Chondrocyte (in vitro differentiated cells): ENCODE data around the gene C11orf52. TPM values are rescaled to one million over a fixed set of nuclear protein-coding genes. Genes with fewer than 3 reads are reported as not detected.

Experiments
- DNase-seq: peaks from one replicate; pipeline ENCODE4 v3.0.0; 2021; ENCODE audit warnings: mixed read lengths, low spot score
- H3K27ac Mint-ChIP-seq: one replicate; pipeline ENCODE4 v1.8.0; 2021; ENCODE audit warnings: mild to moderate bottlenecking, moderate library complexity, mixed read lengths; ENCODE audit not compliant: unreplicated experiment
- H3K27me3 Mint-ChIP-seq: 2 replicates; pipeline ENCODE4 v1.8.0; 2021; ENCODE audit warnings: low read depth, mixed read lengths
- H3K36me3 Mint-ChIP-seq: 2 replicates; pipeline ENCODE4 v1.8.0; 2021; ENCODE audit warnings: low read depth, mixed read lengths
- H3K4me1 Mint-ChIP-seq: 2 replicates; pipeline ENCODE4 v1.8.0; 2021; ENCODE audit warnings: low read depth, mild to moderate bottlenecking, mixed read lengths
- H3K4me3 Mint-ChIP-seq: one replicate; pipeline ENCODE4 v1.8.0; 2021; ENCODE audit warnings: mild to moderate bottlenecking, moderate library complexity, mixed read lengths; ENCODE audit not compliant: unreplicated experiment
- H3K9me3 Mint-ChIP-seq: 2 replicates; pipeline ENCODE4 v1.8.0; 2021; ENCODE audit warnings: low read depth, mixed read lengths
- long read RNA-seq: library from polyadenylated mRNA; stranded (forward); transcript quantifications from one replicate; pipeline ENCODE4 v2.0.0, GENCODE V29; 2021
- total RNA-seq: library from RNA; stranded (reverse); gene quantifications from 3 replicates; pipeline ENCODE4 v1.2.1, GENCODE V29; 2021
- TF ChIP-seq, protein P1 (sequence below): fragments of 200-600 bp; sonication (generic); IDR thresholded peaks from 2 replicates; pipeline ENCODE4 v1.5.0; 2021; ENCODE audit warnings: antibody characterized with exemption, mild to moderate bottlenecking, moderate library complexity

The C11orf52 gene
- 0.67 to 2.0 TPM (median 0.72 TPM) in 3 replicates for total RNA-seq
- long read RNA-seq, partial matches to known transcripts = 0 of 1 reads
- long read RNA-seq, other reads (novel, unspliced or antisense) = 0 of 1 reads

GRCh38 chr11:111918390-111919256, at the start of gene C11orf52:
C11orf52 (plus strand) TSS chr11:111918913; CDS start chr11:111918973, 60 bp downstream.
- H3K27me3 Mint-ChIP-seq = no peaks in the 10 kb centered on the region
- peak within 1 kb of the TSS; percentile 63 for H3K27ac Mint-ChIP-seq
- peak within 1 kb of the TSS; percentile 16 for H3K4me3 Mint-ChIP-seq
- no peaks in the 10 kb centered on the region for H3K36me3 Mint-ChIP-seq
- no peaks in the 10 kb centered on the region for H3K9me3 Mint-ChIP-seq
- TF ChIP-seq, protein P1, sequence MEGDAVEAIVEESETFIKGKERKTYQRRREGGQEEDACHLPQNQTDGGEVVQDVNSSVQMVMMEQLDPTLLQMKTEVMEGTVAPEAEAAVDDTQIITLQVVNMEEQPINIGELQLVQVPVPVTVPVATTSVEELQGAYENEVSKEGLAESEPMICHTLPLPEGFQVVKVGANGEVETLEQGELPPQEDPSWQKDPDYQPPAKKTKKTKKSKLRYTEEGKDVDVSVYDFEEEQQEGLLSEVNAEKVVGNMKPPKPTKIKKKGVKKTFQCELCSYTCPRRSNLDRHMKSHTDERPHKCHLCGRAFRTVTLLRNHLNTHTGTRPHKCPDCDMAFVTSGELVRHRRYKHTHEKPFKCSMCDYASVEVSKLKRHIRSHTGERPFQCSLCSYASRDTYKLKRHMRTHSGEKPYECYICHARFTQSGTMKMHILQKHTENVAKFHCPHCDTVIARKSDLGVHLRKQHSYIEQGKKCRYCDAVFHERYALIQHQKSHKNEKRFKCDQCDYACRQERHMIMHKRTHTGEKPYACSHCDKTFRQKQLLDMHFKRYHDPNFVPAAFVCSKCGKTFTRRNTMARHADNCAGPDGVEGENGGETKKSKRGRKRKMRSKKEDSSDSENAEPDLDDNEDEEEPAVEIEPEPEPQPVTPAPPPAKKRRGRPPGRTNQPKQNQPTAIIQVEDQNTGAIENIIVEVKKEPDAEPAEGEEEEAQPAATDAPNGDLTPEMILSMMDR = no peak
- no peak for DNase-seq
- peaks cover 72% of the 10 kb centered on the region for H3K4me1 Mint-ChIP-seq

GRCh38 chr11:111870113-111870512, 48.6 kb upstream of the C11orf52 start:
- Mint-ChIP-seq H3K4me1 (peaks cover 15% of the 10 kb centered on the region), H3K27ac (no peak overlapping the region), H3K36me3 (peaks cover 16% of the 10 kb centered on the region), H3K9me3 (no peaks in the 10 kb centered on the region), H3K4me3 (no peak overlapping the region), H3K27me3 (no peaks in the 10 kb centered on the region)
- DNase-seq = no peak
- TF ChIP-seq, protein P1 = no peak

- no peak for DNase-seq
- peaks cover 15% of the 10 kb centered on the region for H3K4me1 Mint-ChIP-seq
- H3K36me3 Mint-ChIP-seq = peaks cover 16% of the 10 kb centered on the region
- peak overlapping the region; percentile 87 for H3K27ac Mint-ChIP-seq
- no peaks in the 10 kb centered on the region for H3K27me3 Mint-ChIP-seq
- TF ChIP-seq, protein P1 = no peak
- no peaks in the 10 kb centered on the region for H3K9me3 Mint-ChIP-seq
- H3K4me3 Mint-ChIP-seq = peak overlapping the region; percentile 90
Observed at GRCh38 chr11:111870522-111870885, 48.2 kb upstream of the C11orf52 start.

- peak within 1 kb of the TSS; percentile 87 for H3K27ac Mint-ChIP-seq
- peak within 1 kb of the TSS; percentile 90 for H3K4me3 Mint-ChIP-seq
- DNase-seq = no peak
- peaks cover 15% of the 10 kb centered on the region for H3K4me1 Mint-ChIP-seq
- H3K36me3 Mint-ChIP-seq = peaks cover 16% of the 10 kb centered on the region
- H3K27me3 Mint-ChIP-seq = no peaks in the 10 kb centered on the region
- H3K9me3 Mint-ChIP-seq = no peaks in the 10 kb centered on the region
- TF ChIP-seq, protein P1 = peak; percentile 72
Observed at GRCh38 chr11:111870886-111871692, 47.6 kb upstream of the C11orf52 start, which contains the start of gene ALG9. ALG9 (minus strand) TSS chr11:111871581; CDS start chr11:111871482, 99 bp downstream.

DNA sequence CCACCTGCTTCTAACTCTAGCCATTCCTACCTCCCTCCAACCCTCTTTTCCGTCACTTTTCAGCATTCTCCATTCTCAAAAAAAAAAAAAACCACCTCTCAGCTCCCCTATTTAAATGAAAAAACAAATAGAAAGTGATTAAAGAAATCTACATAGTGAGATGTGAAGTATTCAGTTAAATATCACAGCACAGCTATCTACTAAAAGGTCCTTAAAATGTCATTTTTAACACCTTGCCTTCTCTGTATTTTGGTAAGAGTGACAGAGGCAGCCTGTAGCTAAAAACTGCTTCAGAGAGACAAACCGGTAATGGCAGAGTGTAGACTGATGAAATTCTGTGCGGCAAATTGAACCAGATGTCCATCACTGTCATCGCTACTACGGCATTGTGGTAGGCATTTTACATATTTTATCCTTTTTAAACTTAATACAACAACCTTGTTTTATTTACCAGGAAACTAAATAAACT, 47.0 kb upstream of the C11orf52 start:
- Mint-ChIP-seq H3K4me1 (peaks cover 15% of the 10 kb centered on the region), H3K27ac (peak overlapping the region; percentile 65), H3K36me3 (peaks cover 11% of the 10 kb centered on the region), H3K27me3 (no peaks in the 10 kb centered on the region), H3K4me3 (peak overlapping the region; percentile 90), H3K9me3 (no peaks in the 10 kb centered on the region)
- no peak for DNase-seq
- TF ChIP-seq, protein P1 = no peak
